Limb (tissue), 2 donors: Measurements from ENCODE around the gene AMH.
"Not testable (repeated sequence)": the region's sequence is repeated elsewhere in the genome, so short reads cannot be mapped to it uniquely, and the experiment has no call there.

Experiments used
- DNase-seq, 2 donors: peaks; one replicate each; pipeline ENCODE4 v3.0.0-alpha.2; 2016; ENCODE audit errors: extremely low spot score in 2 of 2

The AMH gene

GRCh38 chr19:2269244-2270156 is 20.4 kb downstream of the AMH start:
- peak; percentile 97 to 100 for DNase-seq

DNA sequence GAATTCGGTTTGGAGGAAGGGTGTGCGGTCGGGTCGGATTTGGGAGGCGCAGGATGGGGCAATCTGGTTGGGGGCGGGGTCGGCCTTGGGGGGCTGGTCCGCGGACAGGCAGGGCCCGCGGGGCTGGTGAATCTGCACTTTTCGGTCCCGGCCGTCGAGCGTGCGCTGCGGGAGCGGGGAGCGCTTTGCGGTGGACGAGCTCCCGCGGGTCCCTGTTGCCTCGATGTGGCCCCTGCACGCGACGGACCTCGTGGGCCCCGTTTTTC is 21.0 kb downstream of the AMH start:
- peak in 1 of 2 donors; percentile 66 for DNase-seq

GRCh38 chr19:2270423-2271233 is 21.5 kb downstream of the AMH start:
- peak; percentile 57 to 87 for DNase-seq

- no peak for DNase-seq
Measured at GRCh38 chr19:2271234-2272103, 22.3 kb downstream of the AMH start.

- peak; percentile 78 to 86 for DNase-seq
Measured at GRCh38 chr19:2273356-2274184, 24.4 kb downstream of the AMH start.

- no peak for DNase-seq
Measured at GRCh38 chr19:2274185-2274711, 25.1 kb downstream of the AMH start.

- peak in 1 of 2 donors; percentile 69 for DNase-seq
Measured at GRCh38 chr19:2274931-2275535, 25.9 kb downstream of the AMH start.

DNA sequence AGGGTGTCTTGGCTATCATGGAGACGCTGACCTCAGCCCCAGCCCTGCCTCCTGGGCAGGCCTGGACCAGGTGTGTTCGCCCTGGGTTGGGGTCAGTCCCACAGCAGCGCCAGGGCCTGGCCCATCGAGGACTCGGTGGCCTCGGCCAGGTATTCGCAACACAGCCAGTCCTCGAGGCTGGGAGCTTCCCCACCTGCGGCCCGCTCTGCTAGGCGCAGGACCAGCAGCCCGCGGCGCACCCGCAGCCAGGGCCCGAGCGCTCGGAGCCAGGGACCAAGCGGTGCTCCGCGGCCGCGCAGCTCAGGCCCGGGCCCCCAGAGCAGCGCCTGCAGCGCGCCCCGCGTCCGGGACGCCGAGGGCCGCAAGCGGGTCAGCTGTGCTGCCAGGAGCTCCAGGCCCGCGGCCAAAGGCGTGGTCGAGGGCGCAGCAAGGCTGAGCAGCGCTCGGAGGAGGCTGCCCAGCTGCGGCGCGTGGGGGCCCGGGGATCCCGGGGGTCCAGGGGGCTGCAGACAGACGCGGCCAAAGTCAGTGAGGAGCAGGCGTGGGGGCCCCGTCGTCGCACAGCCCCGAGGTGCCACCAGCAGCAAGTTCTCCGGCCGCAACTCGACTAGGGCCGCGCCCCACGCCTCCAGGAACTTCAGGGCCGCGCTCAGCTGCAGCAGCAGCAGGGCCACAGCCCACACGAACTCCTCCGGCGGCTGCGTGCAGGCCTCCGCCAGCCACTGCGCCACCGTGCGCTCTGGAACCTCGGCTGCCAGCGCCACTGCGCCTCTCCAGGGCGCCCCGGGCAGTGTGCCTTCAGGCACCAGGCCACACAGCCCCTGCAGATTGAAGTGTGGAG is 26.7 kb downstream of the AMH start:
- DNase-seq, result no peak

- DNase-seq, result no peak
Measured at GRCh38 chr19:2276429-2276986, 27.4 kb downstream of the AMH start.

GRCh38 chr19:2277138-2277537 is 28.0 kb downstream of the AMH start:
- DNase-seq, result no peak

DNA sequence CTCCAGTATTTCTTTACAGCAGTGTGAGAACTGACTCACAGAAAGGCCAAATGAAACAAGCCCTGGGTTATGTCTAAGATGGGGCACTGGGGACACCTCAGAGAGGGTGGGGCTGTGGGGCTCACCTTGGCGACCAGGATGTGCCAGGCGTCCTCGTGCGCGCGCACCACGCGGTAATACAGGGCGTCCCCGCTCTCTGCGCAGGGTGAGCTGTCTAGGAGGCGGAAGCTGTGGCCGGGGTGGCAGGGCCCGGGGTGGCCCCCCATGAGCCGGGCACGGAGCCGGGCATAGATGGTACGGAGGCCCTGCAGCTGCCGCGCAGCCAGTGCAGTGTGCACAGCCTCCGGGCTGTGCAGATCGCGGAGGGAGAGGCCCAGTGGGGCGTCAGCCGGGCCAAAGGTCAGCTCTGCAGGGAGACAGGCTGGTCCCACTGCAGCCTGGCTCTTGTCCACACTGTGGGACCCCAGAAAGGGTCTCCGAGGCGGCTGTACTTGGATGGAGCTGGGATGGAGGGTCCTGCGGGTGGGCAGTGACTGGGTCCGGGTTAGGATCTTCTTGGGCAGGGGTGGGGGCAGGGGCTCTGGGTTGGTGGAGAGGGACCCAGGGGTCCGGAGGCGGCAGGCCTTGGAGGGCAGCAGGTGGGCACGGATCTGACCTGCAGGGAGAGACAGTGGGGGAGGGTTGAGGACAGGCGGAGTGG is 29.5 kb downstream of the AMH start:
- no peak for DNase-seq

DNA sequence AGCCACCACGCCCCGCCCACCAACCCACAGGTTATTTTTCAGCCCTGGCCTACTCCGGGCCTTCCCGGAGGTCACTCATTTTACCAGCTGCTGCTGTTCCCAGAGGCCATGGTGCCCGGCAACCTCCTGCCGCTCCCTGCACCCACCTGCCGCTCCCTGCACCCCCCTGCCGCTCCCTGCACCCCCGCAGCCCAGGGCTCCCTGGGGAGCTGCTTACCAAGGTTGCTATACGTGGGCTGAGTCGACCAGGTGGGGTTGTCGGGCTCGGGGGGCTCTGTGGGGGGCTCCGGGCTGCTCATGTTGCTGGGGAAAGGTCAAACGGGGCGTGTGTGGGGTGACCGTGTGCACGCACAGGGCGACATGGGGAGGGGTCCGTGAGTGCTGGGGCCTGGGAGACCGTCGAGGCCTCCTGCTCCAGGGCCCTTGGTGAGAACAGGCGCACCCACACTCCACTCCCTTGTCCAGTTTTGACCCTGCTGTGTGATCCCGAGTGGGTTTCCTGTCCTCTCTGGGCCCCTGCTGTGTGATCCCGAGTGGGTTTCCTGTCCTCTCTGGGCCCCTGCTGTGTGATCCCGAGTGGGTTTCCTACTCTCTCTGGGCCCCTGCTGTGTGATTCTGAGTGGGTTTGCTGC is 31.6 kb downstream of the AMH start:
- no peak for DNase-seq

- DNase-seq, result not testable (repeated sequence)
Measured at GRCh38 chr19:2281265-2282061, 32.3 kb downstream of the AMH start.

DNA sequence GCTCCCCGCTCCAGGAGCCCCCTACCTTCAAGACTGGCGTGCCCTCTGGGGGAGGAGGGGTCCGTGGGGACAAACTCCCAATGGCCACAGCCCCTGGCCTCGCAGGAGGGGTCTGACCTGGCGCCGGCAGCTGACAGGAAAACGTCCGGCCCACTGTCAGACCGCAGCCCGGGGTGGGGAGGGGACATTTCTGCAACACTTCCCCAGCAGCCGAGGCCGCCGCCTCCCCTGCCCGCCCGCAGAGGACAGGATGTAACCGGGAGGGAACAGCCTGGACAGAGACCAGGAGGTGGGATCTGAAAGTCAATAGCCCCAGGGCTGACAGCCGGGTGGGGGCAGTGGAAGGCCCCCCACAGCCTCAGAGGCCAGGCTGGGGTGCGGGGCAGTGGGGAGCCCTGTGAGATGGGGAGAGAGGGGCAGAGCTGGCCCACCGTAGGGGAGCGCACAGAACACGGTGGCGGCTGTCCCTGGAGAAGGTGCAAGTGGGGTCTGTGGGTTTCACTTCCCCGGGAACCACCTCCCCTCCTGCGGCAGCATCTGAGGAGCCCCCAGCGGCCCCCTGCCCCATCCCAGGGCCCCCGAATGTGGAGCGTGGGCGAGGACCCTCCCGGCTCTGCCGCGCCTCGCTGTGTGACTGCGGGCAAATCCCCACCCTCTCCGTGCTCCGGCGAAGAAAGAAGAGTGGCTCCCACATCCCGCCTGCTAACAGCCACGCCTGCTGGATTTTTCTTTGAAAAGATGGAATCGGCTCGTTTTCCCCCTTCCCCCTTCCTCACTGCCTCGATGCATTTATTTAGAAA is 33.1 kb downstream of the AMH start, which contains the start of gene PEAK3:
TSS of gene PEAK3 (minus strand) at position 114 of the 800 bp plus-strand sequence. CDS start 1,244 bp downstream, outside the sequence.
- DNase-seq, result peak; percentile 40 to 70

- DNase-seq, result no peak
Measured at GRCh38 chr19:2282862-2283237, 33.7 kb downstream of the AMH start.
